GM12891 (cell line): ENCODE results near the gene RBM38.

ENCODE experiments used
- DNase-seq: peaks from one replicate; pipeline ENCODE4 v3.0.0; 2011; ENCODE audit warnings: low spot score; ENCODE audit not compliant: insufficient read length
- FAIRE-seq: peaks from 2 replicates; lab custom pipeline; 2011; peaks lifted over from hg19 to GRCh38; lab: Jason Lieb, UNC
- PAX5 ChIP-seq: IDR thresholded peaks from 2 replicates; pipeline ENCODE4 v1.6.1; 2011; ENCODE audit warnings: low read length, moderate library complexity, mild to moderate bottlenecking; ENCODE audit not compliant: insufficient read depth, severe bottlenecking
- POLR2A ChIP-seq: IDR thresholded peaks from 2 replicates; pipeline ENCODE4 v1.6.1; 2011; ENCODE audit warnings: low read depth, low read length, control low read depth
- POLR2AphosphoS5 ChIP-seq: IDR thresholded peaks from 2 replicates; pipeline ENCODE4 v1.6.1; 2011; ENCODE audit warnings: low read depth, low read length, control low read depth
- POU2F2 ChIP-seq: IDR thresholded peaks from 2 replicates; pipeline ENCODE4 v1.6.1; 2011; ENCODE audit warnings: low read depth, mild to moderate bottlenecking, control low read depth, low read length, moderate library complexity
- SPI1 ChIP-seq: IDR thresholded peaks from 2 replicates; pipeline ENCODE4 v1.6.1; 2011; ENCODE audit warnings: low read depth, low read length, control low read depth
- TAF1 ChIP-seq: IDR thresholded peaks from 2 replicates; pipeline ENCODE4 v1.6.1; 2011; ENCODE audit warnings: low read depth, low read length, control low read depth

Gene RBM38

DNA sequence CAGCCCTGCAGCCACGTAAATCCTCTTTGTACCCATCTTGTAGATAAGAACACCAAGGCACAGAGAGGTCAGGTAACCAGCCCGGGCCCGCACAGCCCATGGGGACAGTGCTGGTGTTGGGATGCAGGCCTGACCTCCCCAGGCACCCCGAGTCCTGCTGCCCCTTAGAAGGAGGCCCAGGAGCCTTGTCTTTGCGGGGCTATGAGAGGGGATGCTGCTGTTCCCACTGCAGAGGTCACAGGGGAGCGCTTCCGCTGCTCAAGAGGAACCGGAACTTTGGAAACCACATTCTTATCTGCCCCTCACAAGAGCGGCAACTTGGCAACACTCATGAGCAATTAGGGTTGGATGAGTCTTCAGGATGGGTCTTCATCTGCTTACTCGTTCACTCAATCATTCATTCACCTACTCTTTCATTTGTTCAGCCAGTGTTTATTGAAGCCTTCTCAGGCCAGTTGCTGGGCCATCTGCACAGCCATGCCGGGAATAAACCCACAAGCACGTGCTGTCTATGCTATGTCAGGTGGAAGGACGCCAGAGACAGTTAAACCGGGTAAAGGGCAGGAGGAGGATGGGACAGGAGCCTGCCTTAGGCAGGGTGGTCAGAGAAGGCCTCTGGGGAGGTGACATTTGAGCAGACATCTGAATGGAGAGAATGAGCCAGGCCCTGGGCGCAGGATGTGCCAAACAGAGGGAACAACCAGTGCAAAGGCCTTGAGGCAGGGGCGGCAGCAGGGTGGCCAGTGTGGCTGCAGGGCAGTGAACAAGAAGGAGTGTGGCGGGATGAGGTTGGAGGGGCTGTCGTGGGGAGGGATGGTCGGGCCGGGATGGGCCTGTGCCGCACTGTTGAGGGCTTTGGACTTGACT, 60.8 kb downstream of the RBM38 start:
- FAIRE-seq (peak; percentile 94), DNase-seq (no peak)
- TF ChIP-seq POU2F2 (no peak), POLR2A (no peak), POLR2AphosphoS5 (no peak), SPI1 (peak; percentile 85)

DNA sequence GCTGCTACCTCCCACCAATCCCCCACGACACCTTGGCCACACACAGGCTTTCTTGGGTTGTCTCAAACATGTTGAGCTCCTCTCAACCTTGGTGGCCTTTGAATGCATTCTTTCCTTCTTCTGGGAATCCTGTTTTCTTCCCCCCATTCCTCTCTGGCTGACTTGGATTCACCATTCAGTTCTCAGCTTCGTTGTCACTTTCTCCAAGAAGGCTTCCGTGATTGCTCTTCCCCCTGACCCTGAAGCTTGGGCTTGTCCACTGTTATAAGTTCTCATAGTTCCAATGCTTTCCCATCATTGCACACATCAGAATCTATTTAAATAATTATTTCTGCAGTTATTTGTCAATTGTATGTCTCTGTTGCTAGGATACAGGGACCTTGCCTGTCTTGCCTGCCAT, 64.2 kb downstream of the RBM38 start:
- DNase-seq (no peak), FAIRE-seq (no peak)
- TF ChIP-seq TAF1, result no peak
- no peak for TF ChIP-seq SPI1
- TF ChIP-seq POLR2AphosphoS5, result no peak
- TF ChIP-seq PAX5, result no peak
- TF ChIP-seq POLR2A, result no peak
- no peak for TF ChIP-seq POU2F2

- TF ChIP-seq SPI1 (no peak), PAX5 (no peak), POLR2AphosphoS5 (no peak), TAF1 (no peak), POLR2A (no peak), POU2F2 (no peak)
- FAIRE-seq (no peak), DNase-seq (no peak)
Observed at GRCh38 chr20:57456116-57456515, 64.9 kb downstream of the RBM38 start.

DNA sequence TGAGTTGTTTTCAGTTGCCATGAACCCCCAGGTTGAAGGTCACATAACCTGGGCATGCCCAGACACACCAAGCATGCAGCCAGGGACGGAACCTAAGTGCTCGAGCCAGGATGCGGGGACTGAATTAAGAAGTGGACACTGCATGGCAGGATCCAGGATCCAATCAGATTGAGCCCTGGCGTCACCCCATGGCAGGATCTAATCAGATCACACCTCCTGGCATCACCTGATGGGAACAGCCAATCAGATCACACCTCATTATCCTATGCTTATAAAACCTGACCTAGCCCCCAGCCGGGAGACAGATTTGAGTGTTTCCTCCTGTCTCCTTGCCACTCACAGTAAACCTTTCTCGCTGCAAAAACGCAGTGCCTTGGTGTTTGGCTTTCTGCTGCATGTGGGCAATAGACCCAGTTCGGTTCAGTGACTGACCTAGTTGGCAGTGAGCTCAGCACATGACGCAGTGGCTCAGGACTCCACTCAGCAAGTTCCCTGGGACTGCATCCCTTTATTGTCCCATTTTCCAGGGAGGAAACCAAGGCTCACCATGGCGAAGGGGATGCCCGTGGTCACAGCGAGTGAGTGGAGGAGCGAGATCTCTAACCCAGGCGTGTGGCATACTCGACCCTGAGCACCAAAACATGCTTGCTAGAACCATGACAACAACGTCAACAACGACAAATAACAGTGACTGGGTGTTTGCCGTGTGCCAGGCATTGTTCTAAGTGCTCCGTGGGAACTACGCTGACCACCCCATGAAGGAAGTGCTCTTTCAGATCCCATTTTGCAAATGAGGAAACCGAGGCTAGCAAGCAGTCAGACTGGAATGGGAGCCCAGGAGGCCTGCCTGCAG, 66.3 kb downstream of the RBM38 start:
- FAIRE-seq, result peak; percentile 16
- TF ChIP-seq POLR2AphosphoS5 (no peak), POU2F2 (no peak), PAX5 (no peak), SPI1 (no peak), POLR2A (no peak), TAF1 (no peak)
- no peak for DNase-seq

- FAIRE-seq (no peak), DNase-seq (no peak)
- TF ChIP-seq SPI1 (peak; percentile 65), PAX5 (no peak), TAF1 (no peak)
Observed at GRCh38 chr20:57458400-57459160, 67.4 kb downstream of the RBM38 start.
